ENCODE measurements around the gene ZNF599.

DNA sequence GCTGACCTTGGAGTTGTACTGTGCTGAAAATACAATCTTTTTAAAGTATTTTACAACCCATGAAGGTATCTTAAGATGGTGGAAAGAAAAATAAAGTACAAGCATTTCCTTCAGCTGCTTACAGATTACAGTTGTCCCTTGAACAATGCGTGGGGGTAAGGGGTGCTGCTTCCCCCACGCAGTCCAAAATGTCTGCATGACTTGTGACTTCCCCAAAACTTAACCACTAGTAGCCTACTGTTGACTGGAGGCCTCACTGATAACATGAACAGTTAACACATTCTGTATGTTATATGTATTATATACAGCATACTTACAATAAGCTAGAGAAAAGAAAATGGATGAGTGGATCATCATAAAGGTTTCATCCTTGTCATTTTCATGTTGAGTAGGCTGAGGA is 45.3 kb upstream of the ZNF599 start:
- TF ChIP-seq EZH2 (IDR thresholded peaks at IDR 0.05; ENCODE audit: borderline replicate concordance): no peak
- TF ChIP-seq, protein P1, sequence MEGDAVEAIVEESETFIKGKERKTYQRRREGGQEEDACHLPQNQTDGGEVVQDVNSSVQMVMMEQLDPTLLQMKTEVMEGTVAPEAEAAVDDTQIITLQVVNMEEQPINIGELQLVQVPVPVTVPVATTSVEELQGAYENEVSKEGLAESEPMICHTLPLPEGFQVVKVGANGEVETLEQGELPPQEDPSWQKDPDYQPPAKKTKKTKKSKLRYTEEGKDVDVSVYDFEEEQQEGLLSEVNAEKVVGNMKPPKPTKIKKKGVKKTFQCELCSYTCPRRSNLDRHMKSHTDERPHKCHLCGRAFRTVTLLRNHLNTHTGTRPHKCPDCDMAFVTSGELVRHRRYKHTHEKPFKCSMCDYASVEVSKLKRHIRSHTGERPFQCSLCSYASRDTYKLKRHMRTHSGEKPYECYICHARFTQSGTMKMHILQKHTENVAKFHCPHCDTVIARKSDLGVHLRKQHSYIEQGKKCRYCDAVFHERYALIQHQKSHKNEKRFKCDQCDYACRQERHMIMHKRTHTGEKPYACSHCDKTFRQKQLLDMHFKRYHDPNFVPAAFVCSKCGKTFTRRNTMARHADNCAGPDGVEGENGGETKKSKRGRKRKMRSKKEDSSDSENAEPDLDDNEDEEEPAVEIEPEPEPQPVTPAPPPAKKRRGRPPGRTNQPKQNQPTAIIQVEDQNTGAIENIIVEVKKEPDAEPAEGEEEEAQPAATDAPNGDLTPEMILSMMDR (IDR thresholded peaks at IDR 0.05; ENCODE audit: poor library complexity): no peak
